K562 (cell line): Measurements from ENCODE around the gene TMCC1. TPM values are rescaled to one million over a fixed set of nuclear protein-coding genes. Genes with fewer than 3 reads are reported as not detected.
A peak's percentile ranks its signal among the peaks of the same experiment; 100 is the strongest.

Experiments
- ADNP ChIP-seq: fragments of 200-800 bp; sonication (Bioruptor generic); IDR thresholded peaks from 2 replicates; pipeline ENCODE4 v1.6.1; 2016; ENCODE audit warnings: missing genetic modification characterization, missing compliant biosample characterization
- BCOR ChIP-seq: fragments of 450-650 bp; IDR thresholded peaks from 2 replicates; pipeline ENCODE4 v1.6.1; 2016
- DPF2 ChIP-seq: fragments of 450-650 bp; IDR thresholded peaks from 2 replicates; pipeline ENCODE4 v1.6.1; 2016
- EP300 ChIP-seq: IDR thresholded peaks from 2 replicates; pipeline ENCODE4 v1.6.1; 2012; ENCODE audit warnings: low read length, improper control_type of control experiment
- NCOR1 ChIP-seq: fragments of 450-650 bp; IDR thresholded peaks from 2 replicates; pipeline ENCODE4 v1.6.1; 2016; ENCODE audit warnings: mild to moderate bottlenecking, moderate library complexity
- SNIP1 ChIP-seq: fragments of 450-650 bp; IDR thresholded peaks from 2 replicates; pipeline ENCODE4 v1.7.1; 2017; ENCODE audit warnings: low read depth, mild to moderate bottlenecking
- TRIM24 ChIP-seq, 2 experiments: fragments of 450-650 bp; IDR thresholded peaks; 2 replicates each; pipeline ENCODE4 v1.6.1; 2016
- TRIM28 ChIP-seq: fragments of 450-650 bp; IDR thresholded peaks from 2 replicates; pipeline ENCODE4 v1.6.1; 2017
- ZNF507 ChIP-seq: conservative IDR thresholded peaks from 2 replicates; pipeline ENCODE4 v1.6.1; 2017; ENCODE audit warnings: missing genetic modification characterization, missing compliant biosample characterization
- polyA plus RNA-seq, 8 experiments: library from polyadenylated mRNA; depleted of rRNA in 4 of 8; stranded (reverse) in 5 of 8; unstranded in 3 of 8; fragments of >200 nt; fragmentation: Nextera tagmentation in 2 of 8; fragmentation: Illumina TruSeq in 1 of 8; extraction: Ambion mirVana in 2 of 8; extraction: Trizol in 1 of 8; gene quantifications; 2 replicates each; pipeline versions ENCODE4 v1.2.1 to v1.2.3, GENCODE V29; 2011 to 2014; ENCODE audit warnings: inconsistent platforms in 1 of 8, missing spikeins in 1 of 8
- total RNA-seq, 7 experiments: library from RNA; depleted of rRNA in 6 of 7; stranded (reverse); fragments of >200 nt in 6 of 7; fragmentation: Illumina TruSeq in 2 of 7; extraction: Trizol in 2 of 7; gene quantifications; 2 replicates each; pipeline versions ENCODE4 v1.2.1 to v1.2.3, GENCODE V29; 2011 to 2021; ENCODE audit warnings: low replicate concordance in 1 of 7
- TF ChIP-seq, protein P1 (sequence below): fragments of 200-800 bp; sonication (Bioruptor generic); IDR thresholded peaks from 2 replicates; pipeline ENCODE4 v1.6.1; 2016; ENCODE audit warnings: missing genetic modification characterization, missing compliant biosample characterization

The TMCC1 gene
- total and polyA plus RNA-seq, 9 of the 15 experiments (the other 6 are each of a cell fraction or from before 2014, with no cell fraction given), result 0.89 to 8.7 (median 4.0) TPM

DNA sequence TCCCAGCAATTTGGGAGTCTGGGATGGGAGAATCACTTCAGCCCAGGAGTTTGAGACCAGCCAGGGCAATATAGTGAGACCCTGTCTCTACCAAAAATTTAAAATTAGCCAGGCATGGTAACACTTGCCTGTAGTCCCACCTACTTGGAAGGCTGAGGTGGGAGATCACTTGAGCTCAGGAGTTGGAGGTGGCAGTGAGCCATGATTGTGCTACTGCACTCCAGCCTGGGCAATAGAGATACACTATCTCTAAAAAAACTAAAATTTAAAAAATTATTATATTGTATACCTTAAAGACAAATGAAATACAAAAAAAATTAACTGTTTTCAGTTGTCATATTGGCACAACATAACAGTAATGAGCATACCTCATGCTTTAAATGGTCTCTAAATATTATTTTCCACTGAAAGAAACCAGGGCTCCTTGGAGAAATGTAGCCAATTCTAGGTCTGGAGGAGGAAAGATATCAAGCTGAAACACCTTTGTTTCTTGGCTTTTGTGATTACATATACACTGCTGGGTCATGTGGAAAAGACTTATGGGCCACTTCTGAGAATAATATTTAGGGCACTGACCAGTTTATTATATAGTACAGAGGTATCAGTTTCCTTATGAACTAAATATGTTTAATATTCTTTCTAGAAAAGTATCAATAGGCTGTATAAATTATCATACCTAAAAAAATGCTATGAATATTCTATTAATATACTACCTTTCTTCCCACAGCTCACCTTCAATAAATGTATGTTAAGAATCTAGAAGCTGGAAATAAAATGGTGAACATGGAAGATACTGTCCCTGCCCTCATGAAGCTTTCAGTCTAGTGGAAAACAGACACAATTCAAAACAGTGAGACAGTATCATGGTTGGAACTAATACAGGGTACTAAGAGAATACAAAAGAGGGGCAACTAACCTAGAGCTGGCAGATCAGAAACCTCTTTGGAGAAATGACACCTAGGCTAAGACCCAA, 119.5 kb downstream of the TMCC1 start (continued):
- TF ChIP-seq ZNF507 (tag), result no peak
- 0 out of 2 replicates have a peak, but pooled peaks have one; percentile 39 for TF ChIP-seq ADNP (tag)
- TF ChIP-seq DPF2, result peak; percentile 46; the same call in 1 of the 2 replicates
- TF ChIP-seq, protein P1, sequence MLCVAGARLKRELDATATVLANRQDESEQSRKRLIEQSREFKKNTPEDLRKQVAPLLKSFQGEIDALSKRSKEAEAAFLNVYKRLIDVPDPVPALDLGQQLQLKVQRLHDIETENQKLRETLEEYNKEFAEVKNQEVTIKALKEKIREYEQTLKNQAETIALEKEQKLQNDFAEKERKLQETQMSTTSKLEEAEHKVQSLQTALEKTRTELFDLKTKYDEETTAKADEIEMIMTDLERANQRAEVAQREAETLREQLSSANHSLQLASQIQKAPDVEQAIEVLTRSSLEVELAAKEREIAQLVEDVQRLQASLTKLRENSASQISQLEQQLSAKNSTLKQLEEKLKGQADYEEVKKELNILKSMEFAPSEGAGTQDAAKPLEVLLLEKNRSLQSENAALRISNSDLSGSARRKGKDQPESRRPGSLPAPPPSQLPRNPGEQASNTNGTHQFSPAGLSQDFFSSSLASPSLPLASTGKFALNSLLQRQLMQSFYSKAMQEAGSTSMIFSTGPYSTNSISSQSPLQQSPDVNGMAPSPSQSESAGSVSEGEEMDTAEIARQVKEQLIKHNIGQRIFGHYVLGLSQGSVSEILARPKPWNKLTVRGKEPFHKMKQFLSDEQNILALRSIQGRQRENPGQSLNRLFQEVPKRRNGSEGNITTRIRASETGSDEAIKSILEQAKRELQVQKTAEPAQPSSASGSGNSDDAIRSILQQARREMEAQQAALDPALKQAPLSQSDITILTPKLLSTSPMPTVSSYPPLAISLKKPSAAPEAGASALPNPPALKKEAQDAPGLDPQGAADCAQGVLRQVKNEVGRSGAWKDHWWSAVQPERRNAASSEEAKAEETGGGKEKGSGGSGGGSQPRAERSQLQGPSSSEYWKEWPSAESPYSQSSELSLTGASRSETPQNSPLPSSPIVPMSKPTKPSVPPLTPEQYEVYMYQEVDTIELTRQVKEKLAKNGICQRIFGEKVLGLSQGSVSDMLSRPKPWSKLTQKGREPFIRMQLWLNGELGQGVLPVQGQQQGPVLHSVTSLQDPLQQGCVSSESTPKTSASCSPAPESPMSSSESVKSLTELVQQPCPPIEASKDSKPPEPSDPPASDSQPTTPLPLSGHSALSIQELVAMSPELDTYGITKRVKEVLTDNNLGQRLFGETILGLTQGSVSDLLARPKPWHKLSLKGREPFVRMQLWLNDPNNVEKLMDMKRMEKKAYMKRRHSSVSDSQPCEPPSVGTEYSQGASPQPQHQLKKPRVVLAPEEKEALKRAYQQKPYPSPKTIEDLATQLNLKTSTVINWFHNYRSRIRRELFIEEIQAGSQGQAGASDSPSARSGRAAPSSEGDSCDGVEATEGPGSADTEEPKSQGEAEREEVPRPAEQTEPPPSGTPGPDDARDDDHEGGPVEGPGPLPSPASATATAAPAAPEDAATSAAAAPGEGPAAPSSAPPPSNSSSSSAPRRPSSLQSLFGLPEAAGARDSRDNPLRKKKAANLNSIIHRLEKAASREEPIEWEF (CRISPR knock-in tag), result no peak
- TF ChIP-seq EP300, result peak; percentile 12; the same call in 1 of the 2 replicates
- TF ChIP-seq TRIM28, result peak; percentile 67; the same call in 1 of the 2 replicates
- peak; percentile 35; the same call in 1 of the 2 replicates for TF ChIP-seq NCOR1
- TF ChIP-seq TRIM24 (IDR thresholded peaks at IDR 0.05), result peak in 1 of 2 experiments; percentile 43; a peak in 1 of 4 replicates
- TF ChIP-seq SNIP1, result no peak
- no peak for TF ChIP-seq BCOR
- TF ChIP-seq, all 486 proteins: peak for 13
